Natural killer cell treated with Interleukin-12 subunit alpha and Interleukin-12 subunit beta and Interleukin-15 and Interleukin-18, amount 100 ng/mL, for 72 hours (primary cell): ENCODE measurements around the gene PCDHGA8. TPM values are rescaled to one million over a fixed set of nuclear protein-coding genes. Genes with fewer than 3 reads are reported as not detected.
"Not testable (repeated sequence)": the region's sequence is repeated elsewhere in the genome, so short reads cannot be mapped to it uniquely, and the experiment has no call there.

ENCODE experiments used
- ATAC-seq, 2 donors: fragments of 150-1000 bp; cut with Tn5 transposase in 1 of 2; sonication (Bioruptor Pico), chemical (Tn5 transposase) in 1 of 2; 2 replicates each; pipeline ENCODE4 v1.10.0; 2021
- DNase-seq: peaks from one replicate; pipeline ENCODE4 v3.0.0; 2022; ENCODE audit warnings: low spot score
- H3K27ac Mint-ChIP-seq, 2 donors: 1 replicate in 1 of 2; 2 replicates in 1 of 2; pipeline ENCODE4 v1.8.0; 2022; ENCODE audit warnings: mixed read lengths in 2 of 2, mild to moderate bottlenecking in 1 of 2, moderate library complexity in 1 of 2
- H3K27me3 Mint-ChIP-seq, 2 donors: 1 replicate in 1 of 2; 2 replicates in 1 of 2; pipeline ENCODE4 v1.8.0; 2022; ENCODE audit warnings: mixed read lengths in 2 of 2
- H3K36me3 Mint-ChIP-seq: one replicate; pipeline ENCODE4 v1.8.0; 2022; ENCODE audit warnings: mixed read lengths
- H3K4me1 Mint-ChIP-seq, 2 donors: 1 replicate in 1 of 2; 2 replicates in 1 of 2; pipeline ENCODE4 v1.8.0; 2022; ENCODE audit warnings: low read depth in 2 of 2, mixed read lengths in 2 of 2, mild to moderate bottlenecking in 1 of 2
- H3K4me3 Mint-ChIP-seq: one replicate; pipeline ENCODE4 v1.8.0; 2022; ENCODE audit warnings: mixed read lengths
- H3K9me3 Mint-ChIP-seq: 2 replicates; pipeline ENCODE4 v1.8.0; 2022; ENCODE audit warnings: mixed read lengths
- total RNA-seq, 2 donors: library from RNA; stranded (reverse); gene quantifications; one replicate each; pipeline ENCODE4 v1.2.3, GENCODE V29; 2022

PCDHGA8 gene
- total RNA-seq, 2 donors from 2014 or later = 0.19 to 0.20 TPM

DNA sequence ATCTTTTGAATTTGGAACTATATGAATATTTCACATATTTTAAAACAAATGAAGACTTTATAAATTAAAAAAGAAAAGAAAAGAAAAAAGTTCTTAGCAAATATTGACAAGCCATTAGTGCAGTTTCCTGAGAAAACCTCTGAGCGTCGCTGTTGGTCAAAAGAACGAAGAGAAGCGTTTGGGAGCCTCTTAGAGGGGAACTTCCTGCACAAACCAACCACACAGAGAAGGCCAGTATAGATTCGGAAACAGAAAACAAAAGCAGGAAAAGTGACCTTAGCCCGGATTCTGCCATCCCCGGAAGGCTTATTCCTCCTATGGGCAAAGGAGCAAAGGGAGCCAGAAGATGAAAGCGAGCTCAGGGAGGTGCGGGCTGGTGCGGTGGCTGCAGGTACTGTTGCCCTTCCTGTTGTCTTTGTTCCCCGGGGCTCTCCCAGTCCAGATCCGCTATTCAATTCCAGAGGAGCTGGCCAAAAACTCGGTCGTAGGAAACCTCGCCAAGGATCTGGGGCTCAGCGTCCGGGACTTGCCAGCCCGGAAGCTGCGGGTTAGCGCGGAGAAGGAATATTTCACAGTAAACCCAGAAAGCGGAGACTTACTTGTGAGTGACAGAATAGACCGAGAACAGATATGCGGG lies 32.5 kb upstream of the PCDHGA8 start, which contains the start of gene PCDHGB2:
PCDHGB2 (plus strand) TSS at position 205 of the 637 bp plus-strand sequence; CDS start at position 347, 142 bp downstream.
- H3K27me3 Mint-ChIP-seq = peaks cover 54 to 72% of the 10 kb centered on the region in 2 donors
- peak in 1 of 2 donors; percentile 41 for ATAC-seq
- peak within 1 kb of the TSS; percentile 74 for H3K4me3 Mint-ChIP-seq
- DNase-seq = no peak
- peaks cover 34% of the 10 kb centered on the region for H3K36me3 Mint-ChIP-seq
- H3K4me1 Mint-ChIP-seq = peaks cover 3 to 5% of the 10 kb centered on the region in 2 donors
- H3K9me3 Mint-ChIP-seq = peaks cover 15% of the 10 kb centered on the region
- H3K27ac Mint-ChIP-seq = no peak within 1 kb of the TSS

DNA sequence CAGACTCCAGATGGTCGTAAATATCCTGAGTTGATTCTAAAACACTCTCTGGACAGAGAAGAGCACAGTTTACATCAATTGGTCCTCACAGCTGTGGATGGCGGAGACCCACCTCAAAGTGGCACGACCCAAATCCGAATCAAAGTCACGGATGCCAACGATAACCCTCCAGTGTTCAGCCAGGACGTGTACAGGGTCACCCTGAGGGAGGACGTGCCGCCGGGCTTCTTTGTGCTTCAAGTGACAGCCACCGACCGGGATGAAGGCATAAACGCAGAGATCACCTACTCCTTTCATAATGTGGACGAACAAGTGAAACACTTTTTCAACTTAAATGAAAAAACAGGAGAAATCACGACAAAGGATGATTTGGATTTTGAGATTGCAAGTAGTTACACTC lies 31.7 kb upstream of the PCDHGA8 start:
- ATAC-seq = no peak
- Mint-ChIP-seq H3K4me1 (peaks cover 3 to 5% of the 10 kb centered on the region in 2 donors), H3K9me3 (peaks cover 15% of the 10 kb centered on the region), H3K36me3 (peaks cover 41% of the 10 kb centered on the region), H3K27ac (no peak overlapping the region), H3K27me3 (peaks cover 55 to 76% of the 10 kb centered on the region in 2 donors), H3K4me3 (no peak overlapping the region)
- no peak for DNase-seq

DNA sequence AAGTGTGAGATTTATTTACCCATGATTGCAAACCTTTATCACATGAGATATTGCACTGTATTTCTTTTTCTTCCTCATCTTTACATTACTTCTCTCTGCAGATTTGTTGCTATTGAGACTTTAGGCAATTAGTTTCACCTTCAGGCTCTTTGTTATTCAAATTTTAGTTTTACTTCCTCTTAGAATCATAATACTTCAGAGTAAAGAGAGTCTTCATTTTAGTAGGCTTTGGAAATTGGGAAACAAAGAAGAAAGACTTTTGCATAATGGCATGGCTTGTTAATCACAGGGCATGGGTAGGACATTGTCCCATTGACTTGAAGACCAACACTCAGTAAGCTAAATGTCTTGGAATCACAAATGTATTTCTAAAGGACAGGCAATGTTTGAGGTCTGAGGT lies 29.7 kb upstream of the PCDHGA8 start:
- Mint-ChIP-seq H3K27me3 (peaks cover 53 to 74% of the 10 kb centered on the region in 2 donors), H3K4me1 (peaks cover 3 to 5% of the 10 kb centered on the region in 2 donors), H3K27ac (no peak overlapping the region), H3K9me3 (peaks cover 15% of the 10 kb centered on the region), H3K4me3 (no peak overlapping the region), H3K36me3 (peaks cover 38% of the 10 kb centered on the region)
- no peak for ATAC-seq
- DNase-seq = no peak

DNA sequence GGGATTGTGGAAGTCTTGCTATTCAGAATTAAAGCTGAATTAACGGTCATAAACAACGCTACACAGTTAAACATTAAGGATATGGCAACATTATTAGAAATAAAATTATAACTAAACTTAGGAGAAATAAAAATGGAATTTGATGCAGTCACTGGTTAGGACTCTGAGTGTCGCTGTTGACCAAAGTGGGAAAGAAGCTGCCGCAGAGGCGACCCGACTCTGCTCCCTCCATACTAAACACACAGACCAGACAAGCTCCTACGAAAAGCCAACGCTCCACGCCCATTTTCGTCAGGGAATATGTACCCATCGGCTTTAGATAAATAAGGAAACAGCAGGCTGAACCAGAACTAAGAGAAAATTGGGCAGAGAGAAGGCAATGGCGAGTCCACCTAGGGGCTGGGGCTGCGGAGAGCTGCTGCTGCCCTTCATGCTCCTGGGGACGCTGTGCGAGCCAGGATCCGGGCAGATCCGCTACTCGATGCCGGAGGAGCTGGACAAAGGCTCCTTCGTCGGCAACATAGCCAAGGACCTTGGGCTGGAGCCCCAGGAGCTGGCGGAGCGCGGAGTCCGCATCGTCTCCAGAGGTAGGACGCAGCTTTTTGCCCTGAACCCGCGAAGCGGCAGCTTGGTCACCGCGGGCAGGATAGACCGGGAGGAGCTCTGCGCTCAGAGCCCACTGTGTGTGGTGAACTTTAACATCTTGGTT lies 28.3 kb upstream of the PCDHGA8 start, which contains the start of gene PCDHGA5:
PCDHGA5 (plus strand) TSS at position 211 of the 709 bp plus-strand sequence; CDS start at position 380, 169 bp downstream.
- Mint-ChIP-seq H3K27me3 (peaks cover 55 to 75% of the 10 kb centered on the region in 2 donors), H3K27ac (peak within 1 kb of the TSS in 1 of 2 donors; percentile 47), H3K9me3 (peaks cover 10% of the 10 kb centered on the region), H3K4me1 (peaks cover 3 to 5% of the 10 kb centered on the region in 2 donors), H3K4me3 (no peak within 1 kb of the TSS), H3K36me3 (peaks cover 34% of the 10 kb centered on the region)
- no peak for DNase-seq
- no peak for ATAC-seq

DNA sequence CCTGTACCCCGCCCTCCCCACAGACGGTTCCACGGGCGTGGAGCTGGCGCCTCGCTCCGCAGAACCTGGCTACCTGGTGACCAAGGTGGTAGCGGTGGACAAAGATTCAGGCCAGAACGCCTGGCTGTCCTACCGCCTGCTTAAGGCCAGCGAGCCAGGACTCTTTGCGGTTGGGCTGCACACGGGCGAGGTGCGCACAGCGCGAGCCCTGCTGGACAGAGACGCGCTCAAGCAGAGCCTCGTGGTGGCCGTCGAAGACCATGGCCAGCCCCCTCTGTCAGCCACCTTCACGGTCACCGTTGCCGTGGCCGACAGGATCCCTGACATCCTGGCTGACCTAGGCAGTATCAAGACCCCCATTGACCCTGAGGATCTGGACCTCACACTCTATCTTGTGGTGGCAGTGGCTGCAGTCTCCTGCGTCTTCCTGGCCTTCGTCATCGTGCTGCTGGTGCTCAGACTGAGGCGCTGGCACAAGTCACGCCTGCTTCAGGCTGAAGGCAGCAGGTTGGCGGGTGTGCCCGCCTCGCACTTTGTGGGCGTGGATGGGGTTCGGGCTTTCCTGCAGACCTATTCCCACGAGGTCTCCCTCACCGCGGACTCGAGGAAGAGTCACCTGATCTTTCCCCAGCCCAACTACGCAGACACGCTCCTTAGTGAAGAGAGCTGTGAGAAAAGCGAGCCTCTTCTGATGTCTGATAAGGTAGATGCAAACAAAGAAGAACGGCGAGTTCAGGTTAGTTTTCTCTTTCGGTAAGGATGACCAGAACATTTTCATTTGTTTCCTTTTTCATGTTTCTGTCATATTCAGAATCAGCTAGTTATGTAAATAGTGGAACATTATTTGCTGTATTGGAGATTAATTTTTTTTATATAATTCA lies 26.2 kb upstream of the PCDHGA8 start:
- DNase-seq = no peak

DNA sequence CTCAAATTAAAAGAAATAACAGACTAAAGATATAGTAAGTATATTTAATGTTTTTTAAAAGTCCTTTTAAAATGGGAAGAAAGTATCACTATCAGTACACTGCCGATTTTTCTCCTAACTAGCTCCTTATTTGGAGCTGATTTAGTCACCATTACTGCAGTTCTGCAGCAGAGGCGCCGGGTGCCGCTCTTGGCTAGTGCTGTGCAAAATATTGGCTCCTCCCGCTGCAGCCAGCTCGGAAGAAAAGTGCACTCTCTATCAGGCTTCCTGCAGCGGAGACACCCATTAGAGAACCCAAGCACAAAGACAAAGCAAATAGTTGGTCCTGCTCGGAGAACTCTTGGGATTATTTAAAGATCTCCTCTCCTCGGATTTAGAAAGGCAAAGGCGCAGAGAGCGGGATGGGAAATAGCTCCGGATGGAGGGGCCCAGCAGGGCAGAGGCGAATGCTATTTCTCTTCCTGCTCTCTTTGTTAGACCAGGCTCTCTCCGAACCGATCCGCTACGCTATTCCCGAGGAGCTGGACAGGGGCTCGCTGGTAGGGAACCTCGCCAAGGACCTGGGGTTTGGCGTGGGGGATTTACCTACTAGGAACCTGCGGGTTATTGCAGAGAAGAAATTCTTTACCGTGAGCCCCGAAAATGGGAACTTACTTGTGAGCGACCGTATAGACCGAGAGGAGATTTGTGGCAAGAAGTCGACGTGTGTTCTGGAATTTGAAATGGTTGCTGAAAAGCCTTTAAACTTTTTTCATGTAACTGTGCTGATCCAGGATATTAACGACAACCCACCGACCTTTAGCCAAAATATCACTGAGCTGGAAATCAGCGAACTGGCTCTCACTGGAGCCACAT lies 22.2 kb upstream of the PCDHGA8 start, which contains the start of gene PCDHGB3:
PCDHGB3 (plus strand) TSS at position 249 of the 855 bp plus-strand sequence; CDS start at position 402, 153 bp downstream.
- no peak for DNase-seq
- peak in 1 of 2 donors; percentile 44 for ATAC-seq
- Mint-ChIP-seq H3K4me1 (peaks cover 4 to 8% of the 10 kb centered on the region in 2 donors), H3K36me3 (peaks cover 18% of the 10 kb centered on the region), H3K27me3 (peaks cover 47 to 63% of the 10 kb centered on the region in 2 donors), H3K9me3 (peaks cover 6% of the 10 kb centered on the region), H3K27ac (no peak within 1 kb of the TSS), H3K4me3 (peak within 1 kb of the TSS; percentile 80)

More for the DNA sequence above, 26.2 kb upstream of the PCDHGA8 start:
- peaks cover 6% of the 10 kb centered on the region for H3K9me3 Mint-ChIP-seq
- peaks cover 24% of the 10 kb centered on the region for H3K36me3 Mint-ChIP-seq
- no peak for ATAC-seq
- peaks cover 57 to 78% of the 10 kb centered on the region in 2 donors for H3K27me3 Mint-ChIP-seq
- H3K27ac Mint-ChIP-seq = no peak overlapping the region
- H3K4me3 Mint-ChIP-seq = no peak overlapping the region
- peaks cover 3 to 4% of the 10 kb centered on the region in 2 donors for H3K4me1 Mint-ChIP-seq

DNA sequence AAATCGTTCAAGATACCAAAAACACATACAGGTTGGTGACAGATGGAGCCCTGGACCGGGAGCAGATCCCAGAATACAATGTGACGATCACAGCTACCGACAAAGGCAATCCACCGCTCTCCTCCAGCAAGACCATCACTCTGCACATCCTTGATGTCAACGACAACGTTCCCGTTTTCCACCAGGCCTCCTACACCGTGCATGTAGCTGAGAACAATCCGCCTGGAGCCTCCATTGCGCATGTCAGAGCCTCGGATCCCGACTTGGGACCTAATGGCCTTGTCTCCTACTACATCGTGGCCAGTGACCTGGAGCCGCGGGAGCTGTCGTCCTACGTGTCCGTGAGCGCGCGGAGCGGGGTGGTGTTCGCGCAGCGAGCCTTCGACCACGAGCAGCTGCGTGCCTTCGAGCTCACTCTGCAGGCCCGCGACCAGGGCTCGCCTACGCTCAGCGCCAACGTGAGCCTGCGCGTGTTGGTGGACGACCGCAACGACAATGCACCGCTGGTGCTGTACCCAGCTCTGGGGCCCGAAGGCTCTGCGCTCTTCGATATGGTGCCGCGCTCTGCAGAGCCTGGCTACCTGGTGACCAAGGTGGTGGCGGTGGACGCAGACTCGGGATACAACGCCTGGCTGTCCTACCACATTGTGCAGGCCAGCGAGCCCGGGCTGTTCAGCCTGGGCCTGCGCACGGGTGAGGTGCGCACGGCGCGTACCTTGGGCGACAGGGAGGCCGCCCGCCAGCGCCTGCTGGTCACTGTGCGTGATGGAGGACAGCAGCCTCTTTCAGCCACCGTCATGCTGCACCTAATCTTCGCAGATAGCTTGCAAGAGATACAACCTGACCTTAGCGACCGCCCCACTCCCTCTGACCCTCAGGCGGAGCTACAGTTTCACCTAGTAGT lies 20.6 kb upstream of the PCDHGA8 start:
- DNase-seq (no peak), ATAC-seq (no peak)
- Mint-ChIP-seq H3K4me3 (no peak overlapping the region), H3K27me3 (peaks cover 44 to 49% of the 10 kb centered on the region in 2 donors), H3K9me3 (peaks cover 6% of the 10 kb centered on the region), H3K27ac (no peak overlapping the region), H3K36me3 (peaks cover 17% of the 10 kb centered on the region), H3K4me1 (peaks cover 4 to 8% of the 10 kb centered on the region in 2 donors)

DNA sequence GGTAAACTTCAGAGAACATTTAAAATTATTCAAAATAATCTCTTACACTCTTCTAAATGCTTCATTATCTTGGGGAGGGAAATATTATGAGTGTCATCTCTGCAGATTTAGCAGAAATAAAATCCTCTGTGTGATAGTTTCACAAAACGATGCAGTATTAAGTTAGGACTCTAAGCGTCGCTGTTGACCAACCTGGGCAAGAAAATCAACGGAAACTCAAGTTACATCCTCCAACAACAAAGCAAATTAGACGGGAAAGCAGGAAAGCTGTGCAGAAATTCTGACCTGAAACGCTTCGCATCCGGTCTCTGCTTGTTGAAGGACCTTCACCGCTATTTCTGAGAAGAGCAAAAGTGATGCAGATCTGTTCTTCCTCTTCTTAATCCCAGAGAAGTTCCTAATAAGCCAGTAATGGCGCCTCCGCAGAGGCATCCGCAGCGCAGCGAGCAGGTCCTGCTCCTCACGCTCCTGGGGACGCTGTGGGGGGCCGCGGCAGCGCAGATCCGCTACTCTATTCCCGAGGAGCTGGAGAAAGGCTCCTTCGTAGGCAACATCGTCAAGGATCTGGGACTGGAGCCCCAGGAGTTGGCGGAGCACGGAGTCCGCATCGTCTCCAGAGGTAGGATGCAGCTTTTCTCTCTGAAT lies 18.6 kb upstream of the PCDHGA8 start, which contains the start of gene PCDHGA6:
PCDHGA6 (plus strand) TSS at position 219 of the 645 bp plus-strand sequence; CDS start at position 412, 193 bp downstream.
- DNase-seq = no peak
- peaks cover 45 to 47% of the 10 kb centered on the region in 2 donors for H3K27me3 Mint-ChIP-seq
- no peak within 1 kb of the TSS for H3K27ac Mint-ChIP-seq
- H3K36me3 Mint-ChIP-seq = peaks cover 17% of the 10 kb centered on the region
- H3K4me3 Mint-ChIP-seq = peak within 1 kb of the TSS; percentile 33
- H3K4me1 Mint-ChIP-seq = peaks cover 4 to 8% of the 10 kb centered on the region in 2 donors
- H3K9me3 Mint-ChIP-seq = peaks cover 6% of the 10 kb centered on the region
- ATAC-seq = no peak

DNA sequence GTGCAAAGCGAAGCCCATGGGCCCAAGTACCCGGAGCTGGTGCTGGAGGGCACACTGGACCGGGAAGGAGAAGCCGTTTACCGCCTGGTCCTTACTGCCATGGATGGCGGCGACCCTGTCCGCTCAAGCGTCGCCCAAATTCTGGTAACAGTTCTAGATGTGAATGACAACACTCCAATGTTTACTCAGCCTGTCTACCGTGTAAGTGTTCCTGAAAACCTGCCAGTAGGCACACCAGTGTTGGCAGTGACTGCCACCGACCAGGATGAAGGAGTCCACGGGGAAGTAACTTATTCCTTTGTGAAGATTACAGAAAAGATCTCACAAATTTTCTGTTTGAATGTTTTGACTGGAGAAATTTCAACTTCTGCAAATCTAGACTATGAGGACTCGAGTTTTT lies 17.8 kb upstream of the PCDHGA8 start:
- Mint-ChIP-seq H3K36me3 (peaks cover 17% of the 10 kb centered on the region), H3K4me3 (no peak overlapping the region), H3K27ac (no peak overlapping the region), H3K4me1 (peaks cover 4 to 8% of the 10 kb centered on the region in 2 donors), H3K27me3 (peaks cover 41 to 44% of the 10 kb centered on the region in 2 donors), H3K9me3 (peaks cover 6% of the 10 kb centered on the region)
- ATAC-seq = no peak
- DNase-seq = no peak

DNA sequence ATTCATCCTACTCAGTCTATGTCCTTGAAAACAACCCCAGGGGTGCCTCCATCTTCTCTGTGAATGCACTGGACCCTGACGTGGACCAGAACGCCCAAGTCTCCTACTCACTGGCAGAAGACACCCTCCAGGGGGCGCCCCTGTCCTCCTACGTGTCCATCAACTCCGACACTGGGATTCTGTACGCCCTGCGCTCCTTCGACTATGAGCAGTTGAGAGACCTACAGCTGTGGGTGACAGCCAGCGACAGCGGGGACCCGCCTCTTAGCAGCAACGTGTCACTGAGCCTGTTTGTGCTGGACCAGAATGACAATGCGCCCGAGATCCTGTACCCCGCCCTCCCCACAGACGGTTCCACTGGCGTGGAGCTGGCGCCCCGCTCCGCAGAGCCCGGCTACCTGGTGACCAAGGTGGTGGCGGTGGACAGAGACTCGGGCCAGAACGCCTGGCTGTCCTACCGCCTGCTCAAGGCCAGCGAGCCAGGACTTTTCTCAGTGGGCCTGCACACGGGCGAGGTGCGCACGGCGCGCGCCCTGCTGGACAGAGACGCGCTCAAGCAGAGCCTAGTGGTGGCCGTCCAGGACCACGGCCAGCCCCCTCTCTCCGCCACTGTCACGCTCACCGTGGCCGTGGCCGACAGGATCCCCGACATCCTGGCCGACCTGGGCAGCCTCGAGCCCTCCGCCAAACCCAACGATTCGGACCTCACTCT lies 16.8 kb upstream of the PCDHGA8 start:
- H3K4me3 Mint-ChIP-seq, H3K4me1 Mint-ChIP-seq, DNase-seq, H3K27ac Mint-ChIP-seq, H3K9me3 Mint-ChIP-seq, ATAC-seq: not testable (repeated sequence)
- Mint-ChIP-seq H3K36me3 (peaks cover 17% of the 10 kb centered on the region), H3K27me3 (peaks cover 38 to 41% of the 10 kb centered on the region in 2 donors)
